H9 (cell line): Measurements from ENCODE around the gene SHROOM1. TPM values are rescaled to one million over a fixed set of nuclear protein-coding genes. Genes with fewer than 3 reads are reported as not detected.

Experiments used
- DNase-seq: peaks from one replicate; pipeline ENCODE4 v3.0.0-alpha.2; 2017
- H2AFZ ChIP-seq: one replicate; pipeline ENCODE4 v1.6.1; 2013; ENCODE audit warnings: mild to moderate bottlenecking, low read length, control low read depth, moderate library complexity
- H2AK5ac ChIP-seq: 2 replicates; pipeline ENCODE4 v1.6.1; 2013; ENCODE audit warnings: low read length, control low read depth, mixed read lengths; ENCODE audit not compliant: insufficient read length
- H2BK120ac ChIP-seq: one replicate; pipeline ENCODE4 v1.6.1; 2013; ENCODE audit warnings: low read depth, mild to moderate bottlenecking, low read length, control low read depth, inconsistent platforms; ENCODE audit not compliant: poor library complexity, severe bottlenecking
- H2BK12ac ChIP-seq: 2 replicates; pipeline ENCODE4 v1.6.1; 2013; ENCODE audit warnings: low read length, control low read depth, mixed read lengths, low read depth; ENCODE audit not compliant: insufficient read length
- H2BK15ac ChIP-seq: 2 replicates; pipeline ENCODE4 v1.6.1; 2013; ENCODE audit warnings: low read depth, low read length, control low read depth
- H2BK20ac ChIP-seq: one replicate; pipeline ENCODE4 v1.6.1; 2013; ENCODE audit warnings: low read depth, mild to moderate bottlenecking, low read length, control low read depth, inconsistent platforms; ENCODE audit not compliant: poor library complexity, severe bottlenecking
- H2BK5ac ChIP-seq: 2 replicates; pipeline ENCODE4 v1.6.1; 2013; ENCODE audit warnings: low read length, control low read depth, mixed read lengths; ENCODE audit not compliant: insufficient read length
- H3K14ac ChIP-seq: 2 replicates; pipeline ENCODE4 v1.6.1; 2013; ENCODE audit warnings: low read length, control low read depth; ENCODE audit not compliant: insufficient read depth
- H3K18ac ChIP-seq: 2 replicates; pipeline ENCODE4 v1.6.1; 2013; ENCODE audit warnings: low read depth, mild to moderate bottlenecking, mixed read lengths, low read length, control low read depth; ENCODE audit not compliant: insufficient read length
- H3K23ac ChIP-seq: 2 replicates; pipeline ENCODE4 v1.6.1; 2013; ENCODE audit warnings: low read length, control low read depth, mixed read lengths, low read depth; ENCODE audit not compliant: insufficient read length
- H3K23me2 ChIP-seq: 2 replicates; pipeline ENCODE4 v1.6.1; 2013; ENCODE audit warnings: low read depth, mild to moderate bottlenecking, mixed read lengths, low read length, control low read depth; ENCODE audit not compliant: insufficient read length, poor library complexity, severe bottlenecking
- H3K27ac ChIP-seq: 2 replicates; pipeline ENCODE4 v1.5.1; 2013; ENCODE audit warnings: low read length, control low read depth, mixed read lengths, low read depth; ENCODE audit not compliant: insufficient read length
- H3K27me3 ChIP-seq: 2 replicates; pipeline ENCODE4 v1.6.1; 2013; ENCODE audit warnings: low read length, control low read depth, inconsistent platforms; ENCODE audit not compliant: insufficient read depth
- H3K4ac ChIP-seq: 2 replicates; pipeline ENCODE4 v1.6.1; 2013; ENCODE audit warnings: low read depth, mild to moderate bottlenecking, control low read depth, inconsistent platforms, low read length, moderate library complexity
- H3K4me1 ChIP-seq: 2 replicates; pipeline ENCODE4 v1.6.1; 2013; ENCODE audit warnings: low read length, control low read depth, inconsistent platforms; ENCODE audit not compliant: insufficient read depth
- H3K4me2 ChIP-seq: 2 replicates; pipeline ENCODE4 v1.6.1; 2013; ENCODE audit warnings: low read length, control low read depth, mixed read lengths; ENCODE audit not compliant: insufficient read length, insufficient read depth
- H3K56ac ChIP-seq: 2 replicates; pipeline ENCODE4 v1.6.1; 2013; ENCODE audit warnings: low read depth, mild to moderate bottlenecking, mixed read lengths, low read length, control low read depth; ENCODE audit not compliant: insufficient read length
- H3K79me1 ChIP-seq: 2 replicates; pipeline ENCODE4 v1.6.1; 2013; ENCODE audit warnings: low read depth, mild to moderate bottlenecking, moderate library complexity, low read length, control low read depth, inconsistent platforms; ENCODE audit not compliant: insufficient read depth, poor library complexity, severe bottlenecking
- H3K79me2 ChIP-seq: 2 replicates; pipeline ENCODE4 v1.6.1; 2013; ENCODE audit warnings: low read length, control low read depth, inconsistent platforms; ENCODE audit not compliant: insufficient read depth
- H3K9ac ChIP-seq: 2 replicates; pipeline ENCODE4 v1.6.1; 2013; ENCODE audit warnings: low read length, control low read depth, mixed read lengths; ENCODE audit not compliant: insufficient read length; ENCODE audit errors: extremely low read depth
- H3K9me3 ChIP-seq: one replicate; pipeline ENCODE4 v1.6.1; 2013; ENCODE audit warnings: low read depth, low read length, inconsistent platforms; ENCODE audit not compliant: control insufficient read depth
- H3T11ph ChIP-seq: one replicate; pipeline ENCODE4 v1.6.1; 2013; ENCODE audit warnings: mild to moderate bottlenecking, low read length, control low read depth, inconsistent platforms
- H4K20me1 ChIP-seq: one replicate; pipeline ENCODE4 v1.6.1; 2013; ENCODE audit not compliant: control insufficient read depth, insufficient read length, insufficient read depth
- H4K5ac ChIP-seq: 2 replicates; pipeline ENCODE4 v1.6.1; 2013; ENCODE audit warnings: low read depth, mild to moderate bottlenecking, mixed read lengths, low read length, control low read depth; ENCODE audit not compliant: insufficient read length
- H4K8ac ChIP-seq: replicated peaks from 2 replicates; pipeline ENCODE4 v1.6.1; 2013; ENCODE audit warnings: low read length, control low read depth, mixed read lengths, low read depth; ENCODE audit not compliant: insufficient read length
- H4K91ac ChIP-seq: 2 replicates; pipeline ENCODE4 v1.6.1; 2013; ENCODE audit warnings: low read depth, mild to moderate bottlenecking, moderate library complexity, mixed read lengths, low read length, control low read depth; ENCODE audit not compliant: insufficient read length
- H3K27ac Mint-ChIP-seq, 3 experiments: 2 replicates in 2 of 3; 3 replicates in 1 of 3; pipeline ENCODE4 v1.8.0; 2020 to 2021; ENCODE audit warnings: mixed read lengths in 3 of 3, mild to moderate bottlenecking in 1 of 3, moderate library complexity in 1 of 3
- H3K27me3 Mint-ChIP-seq: 2 replicates; pipeline ENCODE4 v1.8.0; 2021; ENCODE audit warnings: low read depth, mild to moderate bottlenecking, moderate library complexity, mixed read lengths
- H3K36me3 Mint-ChIP-seq, 3 experiments: 2 replicates in 2 of 3; 3 replicates in 1 of 3; pipeline ENCODE4 v1.8.0; 2020 to 2021; ENCODE audit warnings: low read depth in 3 of 3, mixed read lengths in 3 of 3; ENCODE audit not compliant: insufficient read depth in 1 of 3
- H3K4me1 Mint-ChIP-seq, 2 experiments: 2 replicates each; pipeline ENCODE4 v1.8.0; 2020; ENCODE audit warnings: mixed read lengths in 2 of 2
- H3K4me3 Mint-ChIP-seq, 2 experiments: 2 replicates in 1 of 2; 3 replicates in 1 of 2; pipeline ENCODE4 v1.8.0; 2020 to 2021; ENCODE audit warnings: mild to moderate bottlenecking in 2 of 2, mixed read lengths in 2 of 2, moderate library complexity in 1 of 2
- H3K9me3 Mint-ChIP-seq, 2 experiments: 2 replicates in 1 of 2; 3 replicates in 1 of 2; pipeline ENCODE4 v1.8.0; 2020; ENCODE audit warnings: mild to moderate bottlenecking in 2 of 2, mixed read lengths in 2 of 2, moderate library complexity in 1 of 2
- WGBS: extraction: QIAGEN DNeasy Blood & Tissue Kit; methylation state at CpG from one replicate; pipeline ENCODE4 v1.1.7; 2013; ENCODE audit warnings: missing lambda C conversion rate, low lambda C conversion rate, mixed read lengths; ENCODE audit not compliant: insufficient read length; ENCODE audit errors: extremely low coverage; 5-methylcytosine and 5-hydroxymethylcytosine counted together
- total RNA-seq: library from RNA; stranded (reverse); gene quantifications from 2 replicates; pipeline ENCODE4 v1.2.1, GENCODE V29; 2021
- TF ChIP-seq, protein P1 (sequence below): fragments of 200-600 bp; sonication (generic); conservative IDR thresholded peaks from 3 replicates; pipeline ENCODE4 v1.8.0; 2021; ENCODE audit warnings: antibody characterized with exemption, mild to moderate bottlenecking

The SHROOM1 gene
- total RNA-seq, 1 experiment from 2014 or later = 7.0 TPM

DNA sequence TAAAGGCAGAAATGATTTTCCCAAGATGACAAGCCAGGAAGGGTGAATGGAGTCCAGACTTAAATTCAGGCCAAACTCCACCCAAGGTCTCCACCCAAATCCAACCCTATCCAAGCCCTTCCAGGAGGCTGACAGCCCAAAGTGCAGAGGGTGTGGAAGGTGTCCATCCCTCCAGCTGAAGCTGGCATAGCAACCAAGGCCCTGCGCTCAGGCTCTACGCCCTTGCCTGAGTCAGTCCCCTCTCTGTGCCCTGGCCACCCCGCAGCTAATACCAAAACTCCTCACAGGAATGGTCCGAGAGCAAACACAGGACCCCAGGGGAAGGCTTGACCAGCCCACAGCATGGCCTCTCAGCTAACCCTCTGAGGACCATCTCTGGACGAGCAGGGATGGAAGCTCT is 55.6 kb downstream of the SHROOM1 start:
- DNase-seq = no peak
- peaks cover 10% of the 10 kb centered on the region; the same call in 1 of the 2 replicates for H3K4me1 ChIP-seq
- Mint-ChIP-seq H3K4me1 (peaks cover 34 to 39% of the 10 kb centered on the region in 2 experiments), H3K27ac (no peak overlapping the region), H3K27me3 (peaks cover 64% of the 10 kb centered on the region), H3K36me3 (no peaks in the 10 kb centered on the region), H3K9me3 (no peaks in the 10 kb centered on the region; a peak in 1 of 5 replicates), H3K4me3 (no peak overlapping the region; a peak in 1 of 5 replicates)
- H3K79me1 ChIP-seq = peaks cover 2% of the 10 kb centered on the region
- no peak overlapping the region for H2AK5ac ChIP-seq
- H3K4me2 ChIP-seq = no peak overlapping the region
- H4K20me1 ChIP-seq = no peaks in the 10 kb centered on the region
- H2BK5ac ChIP-seq = no peak overlapping the region
- no peak overlapping the region; the same call in 1 of the 2 replicates for H3K14ac ChIP-seq
- no peak overlapping the region for H2BK15ac ChIP-seq
- TF ChIP-seq, protein P1, sequence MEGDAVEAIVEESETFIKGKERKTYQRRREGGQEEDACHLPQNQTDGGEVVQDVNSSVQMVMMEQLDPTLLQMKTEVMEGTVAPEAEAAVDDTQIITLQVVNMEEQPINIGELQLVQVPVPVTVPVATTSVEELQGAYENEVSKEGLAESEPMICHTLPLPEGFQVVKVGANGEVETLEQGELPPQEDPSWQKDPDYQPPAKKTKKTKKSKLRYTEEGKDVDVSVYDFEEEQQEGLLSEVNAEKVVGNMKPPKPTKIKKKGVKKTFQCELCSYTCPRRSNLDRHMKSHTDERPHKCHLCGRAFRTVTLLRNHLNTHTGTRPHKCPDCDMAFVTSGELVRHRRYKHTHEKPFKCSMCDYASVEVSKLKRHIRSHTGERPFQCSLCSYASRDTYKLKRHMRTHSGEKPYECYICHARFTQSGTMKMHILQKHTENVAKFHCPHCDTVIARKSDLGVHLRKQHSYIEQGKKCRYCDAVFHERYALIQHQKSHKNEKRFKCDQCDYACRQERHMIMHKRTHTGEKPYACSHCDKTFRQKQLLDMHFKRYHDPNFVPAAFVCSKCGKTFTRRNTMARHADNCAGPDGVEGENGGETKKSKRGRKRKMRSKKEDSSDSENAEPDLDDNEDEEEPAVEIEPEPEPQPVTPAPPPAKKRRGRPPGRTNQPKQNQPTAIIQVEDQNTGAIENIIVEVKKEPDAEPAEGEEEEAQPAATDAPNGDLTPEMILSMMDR = no peak
- no CpG with 5 or more reads among the region's 5 CpGs for WGBS
- H2BK12ac ChIP-seq = no peak overlapping the region
- H4K5ac ChIP-seq = no peak overlapping the region
- no peak overlapping the region for H3K27ac ChIP-seq
- no peak overlapping the region for H4K91ac ChIP-seq
- no peak overlapping the region for H2BK20ac ChIP-seq
- H3K23ac ChIP-seq = no peak overlapping the region
- H2AFZ ChIP-seq = no peak overlapping the region
- H3K4ac ChIP-seq = no peak overlapping the region
- no peak overlapping the region for H3T11ph ChIP-seq
- peaks cover 2% of the 10 kb centered on the region; the same call in 1 of the 2 replicates for H3K79me2 ChIP-seq
- H3K23me2 ChIP-seq = peaks cover 13% of the 10 kb centered on the region
- no peaks in the 10 kb centered on the region for H3K9me3 ChIP-seq
- no peak overlapping the region for H2BK120ac ChIP-seq
- no peak overlapping the region for H3K18ac ChIP-seq
- H3K9ac ChIP-seq = no peak overlapping the region
- no peak overlapping the region for H3K56ac ChIP-seq
- peaks cover 16% of the 10 kb centered on the region; the same call in 1 of the 2 replicates for H3K27me3 ChIP-seq
- H4K8ac ChIP-seq = no peak overlapping the region
